Measurements from ENCODE around the gene S100A6. TPM values are rescaled to one million over a fixed set of nuclear protein-coding genes. Genes with fewer than 3 reads are reported as not detected.

S100A6 gene
- total and polyA plus RNA-seq, 2 donors (not counting 1 experiment from before 2014, with no cell fraction given) = 1,280 to 4,042 TPM

- no peak overlapping the region for H2AFZ ChIP-seq (ENCODE audit: low read length)
- no peaks in the 10 kb centered on the region for H4K20me1 ChIP-seq (ENCODE audit: control insufficient read depth, extremely low read depth, insufficient read depth, low read length)
- no peak for DNase-seq (ENCODE audit: low read depth in 2 of 2)
- peaks cover 37% of the 10 kb centered on the region for H3K4me1 ChIP-seq (ENCODE audit: control insufficient read depth, extremely low read depth, insufficient read depth, low read length)
- H3K27ac ChIP-seq (ENCODE audit: insufficient read depth, low read length) = peak overlapping the region; percentile 61
- no peak overlapping the region for H3K9ac ChIP-seq (ENCODE audit: insufficient read depth, low read length)
- H3K4me3 ChIP-seq (replicated peaks in 1 of 4; ENCODE audit: control extremely low read depth in 1 of 4, insufficient read depth in 1 of 4, low read depth in 3 of 4, low read length in 4 of 4) = no peak overlapping the region
- no peaks in the 10 kb centered on the region for H3K9me3 ChIP-seq (ENCODE audit: control insufficient read depth, insufficient read depth, low read depth, low read length)
- no peak for TF ChIP-seq CTCF (conservative IDR thresholded peaks at IDR 0.05 in 1 of 2, IDR thresholded peaks at IDR 0.05 in 1 of 2; ENCODE audit: low read depth in 1 of 2, low read length in 2 of 2)
- no peak for TF ChIP-seq EZH2 (IDR thresholded peaks at IDR 0.05; ENCODE audit: low read length, missing control alignments)
- H3K79me2 ChIP-seq (ENCODE audit: control insufficient read depth, insufficient read depth, low read length) = no peaks in the 10 kb centered on the region
- no peaks in the 10 kb centered on the region for H3K36me3 ChIP-seq (ENCODE audit: control insufficient read depth, insufficient read depth, low read length)
- H3K27me3 ChIP-seq (ENCODE audit: control insufficient read depth, insufficient read depth, low read length) = no peaks in the 10 kb centered on the region
- peak overlapping the region; percentile 35 for H3K4me2 ChIP-seq (ENCODE audit: extremely low read depth, insufficient read depth, low read length)
Observed at GRCh38 chr1:153553096-153553495, 17.3 kb upstream of the S100A6 start.

GRCh38 chr1:153552335-153552734 lies 16.5 kb upstream of the S100A6 start:
- Histone ChIP-seq H3K27me3 (ENCODE audit: control insufficient read depth, insufficient read depth, low read length) (no peaks in the 10 kb centered on the region), H3K36me3 (ENCODE audit: control insufficient read depth, insufficient read depth, low read length) (no peaks in the 10 kb centered on the region), H3K4me2 (ENCODE audit: extremely low read depth, insufficient read depth, low read length) (no peak overlapping the region), H2AFZ (ENCODE audit: low read length) (no peak overlapping the region), H3K9ac (ENCODE audit: insufficient read depth, low read length) (no peak overlapping the region), H4K20me1 (ENCODE audit: control insufficient read depth, extremely low read depth, insufficient read depth, low read length) (no peaks in the 10 kb centered on the region), H3K4me1 (ENCODE audit: control insufficient read depth, extremely low read depth, insufficient read depth, low read length) (peaks cover 39% of the 10 kb centered on the region), H3K79me2 (ENCODE audit: control insufficient read depth, insufficient read depth, low read length) (no peaks in the 10 kb centered on the region), H3K4me3 (replicated peaks in 1 of 4; ENCODE audit: control extremely low read depth in 1 of 4, insufficient read depth in 1 of 4, low read depth in 3 of 4, low read length in 4 of 4) (no peak overlapping the region), H3K9me3 (ENCODE audit: control insufficient read depth, insufficient read depth, low read depth, low read length) (no peaks in the 10 kb centered on the region), H3K27ac (ENCODE audit: insufficient read depth, low read length) (no peak overlapping the region)
- DNase-seq (ENCODE audit: low read depth in 2 of 2) = no peak
- TF ChIP-seq EZH2 (IDR thresholded peaks at IDR 0.05; ENCODE audit: low read length, missing control alignments) (no peak), CTCF (conservative IDR thresholded peaks at IDR 0.05 in 1 of 2, IDR thresholded peaks at IDR 0.05 in 1 of 2; ENCODE audit: low read depth in 1 of 2, low read length in 2 of 2) (peak in 1 of 2 donors; percentile 16)

GRCh38 chr1:153550827-153551500 lies 15.2 kb upstream of the S100A6 start:
- no peak overlapping the region for H2AFZ ChIP-seq (ENCODE audit: low read length)
- H3K27ac ChIP-seq (ENCODE audit: insufficient read depth, low read length) = no peak overlapping the region
- no peaks in the 10 kb centered on the region for H3K9me3 ChIP-seq (ENCODE audit: control insufficient read depth, insufficient read depth, low read depth, low read length)
- no peak overlapping the region for H3K4me3 ChIP-seq (replicated peaks in 1 of 4; ENCODE audit: control extremely low read depth in 1 of 4, insufficient read depth in 1 of 4, low read depth in 3 of 4, low read length in 4 of 4)
- no peak overlapping the region for H3K4me2 ChIP-seq (ENCODE audit: extremely low read depth, insufficient read depth, low read length)
- H4K20me1 ChIP-seq (ENCODE audit: control insufficient read depth, extremely low read depth, insufficient read depth, low read length) = no peaks in the 10 kb centered on the region
- peaks cover 44% of the 10 kb centered on the region for H3K4me1 ChIP-seq (ENCODE audit: control insufficient read depth, extremely low read depth, insufficient read depth, low read length)
- DNase-seq (ENCODE audit: low read depth in 2 of 2) = no peak
- TF ChIP-seq CTCF (conservative IDR thresholded peaks at IDR 0.05 in 1 of 2, IDR thresholded peaks at IDR 0.05 in 1 of 2; ENCODE audit: low read depth in 1 of 2, low read length in 2 of 2) (no peak), EZH2 (IDR thresholded peaks at IDR 0.05; ENCODE audit: low read length, missing control alignments) (no peak)
- H3K27me3 ChIP-seq (ENCODE audit: control insufficient read depth, insufficient read depth, low read length) = no peaks in the 10 kb centered on the region
- no peaks in the 10 kb centered on the region for H3K36me3 ChIP-seq (ENCODE audit: control insufficient read depth, insufficient read depth, low read length)
- peaks cover 2% of the 10 kb centered on the region for H3K79me2 ChIP-seq (ENCODE audit: control insufficient read depth, insufficient read depth, low read length)
- H3K9ac ChIP-seq (ENCODE audit: insufficient read depth, low read length) = no peak overlapping the region
